ENCODE results near the gene TSG101.

DNA sequence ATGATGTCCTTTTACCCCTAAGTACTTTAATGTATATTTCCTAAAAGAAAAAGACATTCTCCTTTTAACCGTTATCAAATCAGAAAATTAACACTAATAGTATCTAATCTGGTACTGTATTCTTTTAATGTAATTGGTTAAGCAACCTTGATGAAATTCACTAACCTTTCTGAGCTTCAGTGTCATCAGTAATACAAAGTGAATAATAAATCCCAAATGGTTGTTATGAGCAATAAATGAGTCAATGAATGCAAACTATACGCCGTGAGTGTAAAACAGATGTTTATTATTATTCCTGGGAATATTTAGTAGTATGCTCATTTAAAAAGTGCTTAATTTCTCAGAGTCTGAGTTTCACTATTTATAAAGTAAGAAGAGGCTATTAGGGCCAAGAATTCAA is 40.3 kb upstream of the TSG101 start:
- TF ChIP-seq, protein P1, sequence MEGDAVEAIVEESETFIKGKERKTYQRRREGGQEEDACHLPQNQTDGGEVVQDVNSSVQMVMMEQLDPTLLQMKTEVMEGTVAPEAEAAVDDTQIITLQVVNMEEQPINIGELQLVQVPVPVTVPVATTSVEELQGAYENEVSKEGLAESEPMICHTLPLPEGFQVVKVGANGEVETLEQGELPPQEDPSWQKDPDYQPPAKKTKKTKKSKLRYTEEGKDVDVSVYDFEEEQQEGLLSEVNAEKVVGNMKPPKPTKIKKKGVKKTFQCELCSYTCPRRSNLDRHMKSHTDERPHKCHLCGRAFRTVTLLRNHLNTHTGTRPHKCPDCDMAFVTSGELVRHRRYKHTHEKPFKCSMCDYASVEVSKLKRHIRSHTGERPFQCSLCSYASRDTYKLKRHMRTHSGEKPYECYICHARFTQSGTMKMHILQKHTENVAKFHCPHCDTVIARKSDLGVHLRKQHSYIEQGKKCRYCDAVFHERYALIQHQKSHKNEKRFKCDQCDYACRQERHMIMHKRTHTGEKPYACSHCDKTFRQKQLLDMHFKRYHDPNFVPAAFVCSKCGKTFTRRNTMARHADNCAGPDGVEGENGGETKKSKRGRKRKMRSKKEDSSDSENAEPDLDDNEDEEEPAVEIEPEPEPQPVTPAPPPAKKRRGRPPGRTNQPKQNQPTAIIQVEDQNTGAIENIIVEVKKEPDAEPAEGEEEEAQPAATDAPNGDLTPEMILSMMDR (tag by site-specific recombination; IDR thresholded peaks at IDR 0.05): no peak
- TF ChIP-seq, protein P2, sequence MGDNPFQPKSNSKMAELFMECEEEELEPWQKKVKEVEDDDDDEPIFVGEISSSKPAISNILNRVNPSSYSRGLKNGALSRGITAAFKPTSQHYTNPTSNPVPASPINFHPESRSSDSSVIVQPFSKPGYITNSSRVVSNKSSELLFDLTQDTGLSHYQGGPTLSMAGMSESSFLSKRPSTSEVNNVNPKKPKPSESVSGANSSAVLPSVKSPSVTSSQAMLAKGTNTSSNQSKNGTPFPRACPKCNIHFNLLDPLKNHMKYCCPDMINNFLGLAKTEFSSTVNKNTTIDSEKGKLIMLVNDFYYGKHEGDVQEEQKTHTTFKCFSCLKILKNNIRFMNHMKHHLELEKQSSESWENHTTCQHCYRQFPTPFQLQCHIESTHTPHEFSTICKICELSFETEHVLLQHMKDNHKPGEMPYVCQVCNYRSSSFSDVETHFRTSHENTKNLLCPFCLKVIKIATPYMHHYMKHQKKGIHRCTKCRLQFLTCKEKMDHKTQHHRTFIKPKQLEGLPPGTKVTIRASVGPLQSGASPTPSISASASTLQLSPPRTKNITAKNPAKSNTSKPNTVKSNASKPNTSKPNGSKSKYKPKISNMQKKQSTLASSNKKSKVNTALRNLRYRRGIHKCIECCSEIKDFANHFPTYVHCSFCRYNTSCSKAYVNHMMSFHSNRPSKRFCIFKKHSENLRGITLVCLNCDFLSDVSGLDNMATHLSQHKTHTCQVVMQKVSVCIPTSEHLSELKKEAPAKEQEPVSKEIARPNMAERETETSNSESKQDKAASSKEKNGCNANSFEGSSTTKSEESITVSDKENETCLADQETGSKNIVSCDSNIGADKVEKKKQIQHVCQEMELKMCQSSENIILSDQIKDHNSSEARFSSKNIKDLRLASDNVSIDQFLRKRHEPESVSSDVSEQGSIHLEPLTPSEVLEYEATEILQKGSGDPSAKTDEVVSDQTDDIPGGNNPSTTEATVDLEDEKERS (tag by site-specific recombination; IDR thresholded peaks at IDR 0.05): no peak
- TF ChIP-seq ZNF133 (tag by site-specific recombination; IDR thresholded peaks at IDR 0.05): no peak
- no peak for TF ChIP-seq ZNF843 (tag by site-specific recombination; IDR thresholded peaks at IDR 0.05)
- TF ChIP-seq ZNF785 (tag by site-specific recombination; IDR thresholded peaks at IDR 0.05): no peak
- no peak for TF ChIP-seq ZNF174 (tag by site-specific recombination; IDR thresholded peaks at IDR 0.05)
- TF ChIP-seq ZNF112 (tag by site-specific recombination; IDR thresholded peaks at IDR 0.05): no peak
- TF ChIP-seq TCF7L2 (IDR thresholded peaks at IDR 0.05; ENCODE audit: borderline replicate concordance, low read depth, low read length): no peak
